Measurements from ENCODE around the gene TRAPPC12.

The TRAPPC12 gene

DNA sequence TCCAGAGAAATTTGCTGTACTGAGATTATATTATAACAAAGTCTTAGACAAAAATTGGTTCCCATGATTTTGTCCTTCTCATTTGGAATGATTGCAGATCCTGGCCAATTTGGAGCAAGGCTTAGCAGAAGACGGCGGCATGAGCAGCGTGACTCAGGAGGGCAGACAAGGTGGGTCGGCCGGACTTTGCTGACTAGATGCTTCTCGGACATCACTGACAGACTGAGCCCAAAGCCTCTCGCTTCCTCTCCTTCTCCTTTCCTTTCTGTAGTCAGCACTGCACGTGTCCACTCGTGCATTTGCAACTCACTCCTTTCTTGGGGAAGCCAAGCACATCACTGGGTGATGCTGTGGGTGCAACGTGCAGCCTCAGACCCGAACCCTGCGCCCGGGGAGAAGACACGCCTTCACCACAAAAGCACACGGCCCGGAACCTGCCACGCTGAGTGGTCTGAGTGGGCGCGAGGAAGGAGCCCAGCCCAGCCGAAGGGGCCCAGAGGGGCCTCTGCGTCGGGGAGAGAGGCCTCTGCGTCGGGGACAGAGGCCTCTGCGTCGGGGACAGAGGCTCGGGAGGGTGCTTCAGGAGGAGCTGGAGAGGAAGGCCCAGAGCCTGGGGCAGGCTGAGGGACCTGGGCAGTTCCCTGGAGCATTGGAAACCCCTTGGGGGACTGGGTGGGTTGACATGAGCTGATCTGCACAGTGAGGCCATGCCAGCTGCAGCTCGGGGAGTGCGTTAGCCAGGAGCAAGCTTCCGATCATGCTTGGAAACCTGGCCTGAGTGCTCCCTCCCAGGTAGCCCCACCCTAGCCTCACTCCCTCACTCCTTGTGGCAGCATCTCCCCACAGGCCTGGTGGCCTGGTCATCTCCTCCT, 78.3 kb downstream of the TRAPPC12 start:
- DNase-seq, result no peak

DNA sequence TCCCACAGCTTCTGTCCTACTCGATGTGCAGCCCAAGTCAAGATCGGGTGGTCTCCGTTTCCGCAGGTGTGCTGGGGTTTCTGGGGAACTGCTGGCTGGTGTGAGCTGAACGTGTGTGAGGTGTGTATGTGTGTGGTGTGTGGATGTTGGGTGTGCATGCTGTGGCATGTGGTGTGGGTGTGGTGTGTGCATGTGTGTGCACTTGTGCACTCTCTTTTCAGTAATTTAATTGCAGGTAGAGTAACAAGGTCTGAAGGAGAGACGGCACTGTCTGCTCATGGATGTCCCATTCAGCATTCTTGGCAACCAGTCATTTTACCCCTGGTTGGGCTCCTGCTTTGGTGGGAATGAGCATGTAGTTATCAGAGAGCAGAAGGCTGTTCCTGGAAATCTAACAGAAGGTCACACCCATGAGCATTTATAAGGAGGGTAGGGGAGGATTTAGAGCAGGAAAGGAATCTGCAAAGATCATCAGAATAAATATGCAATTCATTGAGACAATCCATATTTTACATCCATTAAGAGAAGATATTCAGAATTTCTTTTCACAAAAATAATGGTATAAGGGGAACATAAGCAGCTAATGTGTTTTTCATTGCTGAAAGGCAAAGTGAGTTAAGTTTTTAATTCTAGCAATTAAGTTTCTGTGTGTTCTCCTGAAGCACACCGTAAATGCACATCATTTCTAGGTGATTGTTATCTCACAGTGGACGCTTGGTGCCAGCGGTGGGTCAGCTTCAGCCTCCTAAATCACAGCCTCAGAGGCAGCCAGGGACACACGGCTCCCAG, 79.1 kb downstream of the TRAPPC12 start:
- no peak for DNase-seq

DNA sequence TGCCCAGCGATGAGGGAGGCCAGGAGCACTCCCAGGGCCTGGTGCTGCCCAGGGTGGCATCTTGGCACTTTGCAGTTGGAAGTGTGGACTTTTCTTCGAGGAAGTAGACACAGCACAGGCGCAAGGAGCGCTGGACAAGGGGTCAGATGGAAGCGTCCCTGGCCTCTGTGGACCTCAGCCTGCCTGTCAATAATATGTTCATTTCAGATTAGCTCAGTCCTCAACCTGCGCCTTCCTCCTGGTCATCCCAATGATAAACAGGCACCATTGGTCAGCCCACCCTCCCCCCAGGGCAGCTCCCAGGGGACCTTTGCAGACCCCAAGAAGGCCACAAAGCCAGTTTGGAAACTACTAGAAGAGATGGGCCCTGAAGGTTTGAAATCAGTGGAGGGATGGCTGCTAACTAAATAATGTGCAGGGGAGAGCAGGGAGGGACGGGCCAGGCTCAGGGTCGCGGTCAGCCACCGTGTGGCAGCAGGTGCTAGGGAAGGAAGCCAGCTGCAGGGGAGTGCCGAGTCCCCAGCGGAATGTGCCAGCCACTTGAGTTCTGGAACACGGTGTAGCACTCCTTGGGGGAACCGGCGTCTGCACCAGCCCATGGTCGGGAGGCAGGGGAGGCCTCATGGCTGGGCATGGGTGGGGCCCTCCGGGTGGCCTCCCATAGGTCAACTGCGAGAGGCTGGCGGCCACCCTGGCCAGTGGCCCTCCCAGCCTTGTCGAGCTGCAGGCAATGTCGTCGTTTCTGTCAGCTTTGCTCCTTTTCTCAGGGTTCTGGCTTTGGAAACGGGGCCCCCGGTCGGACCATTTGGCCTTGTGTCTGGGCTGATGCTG, 79.9 kb downstream of the TRAPPC12 start:
- no peak for DNase-seq

DNA sequence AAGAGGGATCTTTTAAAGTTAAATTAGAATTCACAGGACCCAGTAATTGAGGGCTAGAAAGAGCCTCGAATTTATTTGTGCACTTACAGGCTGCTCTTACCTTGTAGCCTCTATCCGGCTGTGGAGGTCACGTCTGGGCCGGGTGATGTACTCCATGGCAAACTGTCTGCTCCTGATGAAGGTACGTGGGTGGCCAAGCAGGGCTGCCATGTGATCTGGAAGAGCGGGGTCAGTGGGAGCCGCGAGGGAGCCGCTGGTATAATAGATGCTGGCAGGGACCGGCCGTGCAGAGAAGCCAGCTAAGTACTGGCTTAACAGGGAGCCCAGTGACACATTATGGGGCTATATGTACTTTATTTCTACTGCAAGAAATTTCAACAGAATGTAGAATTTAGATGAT, 80.7 kb downstream of the TRAPPC12 start:
- DNase-seq, result peak; percentile 69

GRCh38 chr2:3460831-3461800, 81.6 kb downstream of the TRAPPC12 start:
- DNase-seq, result no peak

- DNase-seq, result peak; percentile 92
These were observed 82.5 kb downstream of the TRAPPC12 start for GRCh38 chr2:3461801-3462492.

GRCh38 chr2:3462493-3463104, 83.1 kb downstream of the TRAPPC12 start:
- DNase-seq, result no peak

- no peak for DNase-seq
These were observed 83.8 kb downstream of the TRAPPC12 start for GRCh38 chr2:3463186-3463835.

- DNase-seq, result no peak
These were observed 84.5 kb downstream of the TRAPPC12 start for GRCh38 chr2:3463944-3464343.

DNA sequence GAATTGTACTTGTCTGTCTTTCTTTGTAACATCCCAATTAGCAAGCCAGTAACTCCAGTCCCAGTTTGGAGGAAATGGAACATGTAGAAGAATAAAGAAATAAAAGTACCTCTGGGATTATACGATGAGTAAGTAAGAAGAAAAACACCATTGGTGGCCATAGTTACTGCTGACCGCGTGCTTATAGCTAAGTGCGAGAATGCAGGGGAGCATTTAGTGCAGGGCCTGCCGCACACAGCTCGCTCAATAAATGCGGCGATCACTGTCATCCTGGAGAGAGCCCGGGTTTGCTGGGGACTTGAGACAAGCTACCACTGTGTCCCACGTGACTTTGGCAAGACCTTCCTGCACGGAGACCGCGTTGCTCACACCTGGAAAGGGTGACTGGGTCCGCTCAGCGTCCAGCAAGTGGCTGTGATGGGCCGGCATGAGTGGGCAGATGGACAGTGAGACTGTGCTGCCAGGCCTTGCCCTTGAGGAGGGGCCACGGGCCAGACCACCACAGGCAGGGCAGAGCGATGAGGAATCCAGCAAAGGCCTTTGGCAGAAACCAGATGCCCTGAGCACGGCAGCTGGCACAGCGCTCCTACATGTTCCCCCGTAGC, 85.0 kb downstream of the TRAPPC12 start:
- no peak for DNase-seq

- DNase-seq, result no peak
These were observed 85.8 kb downstream of the TRAPPC12 start for GRCh38 chr2:3465328-3465727.

GRCh38 chr2:3465844-3466481, 86.5 kb downstream of the TRAPPC12 start:
- no peak for DNase-seq

- DNase-seq, result no peak
These were observed 87.0 kb downstream of the TRAPPC12 start for GRCh38 chr2:3466482-3466863.

GRCh38 chr2:3466966-3467365, 87.5 kb downstream of the TRAPPC12 start:
- DNase-seq, result no peak

GRCh38 chr2:3467654-3468053, 88.2 kb downstream of the TRAPPC12 start:
- no peak for DNase-seq

DNA sequence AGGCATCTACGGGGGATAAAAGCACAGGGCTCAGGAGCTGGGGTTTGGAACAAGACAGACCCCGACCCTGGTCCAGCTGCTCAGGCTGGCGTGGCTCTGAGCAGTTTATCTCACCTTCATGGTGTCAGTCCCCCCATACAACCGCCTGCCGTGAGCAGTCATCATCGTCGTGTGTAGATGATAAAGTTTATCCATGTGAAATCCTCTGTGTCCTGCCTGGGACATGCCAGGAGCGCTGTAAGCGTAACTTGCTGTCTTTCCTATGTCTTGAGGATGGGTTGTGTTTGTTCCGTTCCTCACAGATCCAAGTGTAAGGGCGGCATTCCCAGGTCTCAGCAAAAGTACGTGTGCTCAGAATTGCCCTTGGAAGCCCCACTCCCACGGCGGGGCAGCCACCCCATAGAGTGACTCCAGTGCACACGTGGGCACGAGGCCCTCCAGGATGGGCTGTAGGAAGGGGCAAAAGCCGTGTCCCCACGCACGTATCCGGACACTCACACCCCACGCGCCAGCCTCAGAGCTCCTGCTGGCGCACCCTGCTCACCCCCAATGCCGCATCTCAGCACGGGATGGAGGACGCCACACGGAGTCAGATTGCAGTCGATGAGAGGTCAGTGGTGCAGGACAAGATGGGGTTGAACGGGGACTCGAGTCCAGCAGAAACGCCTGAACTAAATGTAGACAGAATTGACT, 88.9 kb downstream of the TRAPPC12 start:
- DNase-seq, result no peak

DNA sequence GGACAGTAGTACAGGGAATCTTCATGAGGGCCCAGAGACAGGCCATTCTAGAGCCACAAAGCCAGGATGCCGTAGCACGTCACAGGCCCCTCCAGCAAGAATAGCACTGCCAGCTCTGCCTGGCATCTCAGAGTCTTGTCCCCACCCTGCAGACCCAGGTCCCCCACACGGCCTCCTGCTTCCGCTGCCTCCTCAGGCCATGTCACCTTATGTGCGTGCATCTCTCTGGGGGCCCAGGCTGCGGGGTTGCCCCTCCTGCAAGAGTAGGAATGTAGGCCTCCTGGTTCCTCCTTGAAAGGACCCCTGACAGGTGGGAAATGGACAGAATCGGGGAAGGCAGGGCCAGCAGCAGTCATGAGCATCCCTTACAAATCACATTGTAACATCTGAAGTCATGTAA, 90.0 kb downstream of the TRAPPC12 start:
- DNase-seq, result no peak

GRCh38 chr2:3470166-3470651, 90.7 kb downstream of the TRAPPC12 start:
- DNase-seq, result no peak
